Measurements from ENCODE around the gene DCDC2. TPM values are rescaled to one million over a fixed set of nuclear protein-coding genes. Genes with fewer than 3 reads are reported as not detected.
"Not testable (repeated sequence)": the region's sequence is repeated elsewhere in the genome, so short reads cannot be mapped to it uniquely, and the experiment has no call there.

Gene DCDC2
- total RNA-seq, 1 donor from 2014 or later = not detected

- no peaks in the 10 kb centered on the region for H3K4me1 Mint-ChIP-seq (ENCODE audit: low read depth, unreplicated experiment)
- H3K36me3 Mint-ChIP-seq (ENCODE audit: unreplicated experiment) = no peaks in the 10 kb centered on the region
- TF ChIP-seq, protein P1, sequence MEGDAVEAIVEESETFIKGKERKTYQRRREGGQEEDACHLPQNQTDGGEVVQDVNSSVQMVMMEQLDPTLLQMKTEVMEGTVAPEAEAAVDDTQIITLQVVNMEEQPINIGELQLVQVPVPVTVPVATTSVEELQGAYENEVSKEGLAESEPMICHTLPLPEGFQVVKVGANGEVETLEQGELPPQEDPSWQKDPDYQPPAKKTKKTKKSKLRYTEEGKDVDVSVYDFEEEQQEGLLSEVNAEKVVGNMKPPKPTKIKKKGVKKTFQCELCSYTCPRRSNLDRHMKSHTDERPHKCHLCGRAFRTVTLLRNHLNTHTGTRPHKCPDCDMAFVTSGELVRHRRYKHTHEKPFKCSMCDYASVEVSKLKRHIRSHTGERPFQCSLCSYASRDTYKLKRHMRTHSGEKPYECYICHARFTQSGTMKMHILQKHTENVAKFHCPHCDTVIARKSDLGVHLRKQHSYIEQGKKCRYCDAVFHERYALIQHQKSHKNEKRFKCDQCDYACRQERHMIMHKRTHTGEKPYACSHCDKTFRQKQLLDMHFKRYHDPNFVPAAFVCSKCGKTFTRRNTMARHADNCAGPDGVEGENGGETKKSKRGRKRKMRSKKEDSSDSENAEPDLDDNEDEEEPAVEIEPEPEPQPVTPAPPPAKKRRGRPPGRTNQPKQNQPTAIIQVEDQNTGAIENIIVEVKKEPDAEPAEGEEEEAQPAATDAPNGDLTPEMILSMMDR (IDR thresholded peaks at IDR 0.05; ENCODE audit: partially characterized antibody, unreplicated experiment) = no peak
- H3K4me3 Mint-ChIP-seq (ENCODE audit: unreplicated experiment) = no peak overlapping the region
- no peak for DNase-seq
- no peaks in the 10 kb centered on the region for H3K9me3 Mint-ChIP-seq (ENCODE audit: unreplicated experiment)
- no peak overlapping the region for H3K27ac Mint-ChIP-seq (ENCODE audit: unreplicated experiment)
- H3K27me3 Mint-ChIP-seq (ENCODE audit: unreplicated experiment) = no peaks in the 10 kb centered on the region
Measured at GRCh38 chr6:24385536-24386269, 27.8 kb upstream of the DCDC2 start.

GRCh38 chr6:24384369-24385130 lies 26.7 kb upstream of the DCDC2 start:
- not testable (repeated sequence) for H3K9me3 Mint-ChIP-seq (ENCODE audit: unreplicated experiment); DNase-seq; H3K36me3 Mint-ChIP-seq (ENCODE audit: unreplicated experiment); H3K4me3 Mint-ChIP-seq (ENCODE audit: unreplicated experiment); H3K27ac Mint-ChIP-seq (ENCODE audit: unreplicated experiment); H3K27me3 Mint-ChIP-seq (ENCODE audit: unreplicated experiment); H3K4me1 Mint-ChIP-seq (ENCODE audit: low read depth, unreplicated experiment)

GRCh38 chr6:24382891-24383494 lies 25.1 kb upstream of the DCDC2 start:
- H3K27ac Mint-ChIP-seq (ENCODE audit: unreplicated experiment); DNase-seq; H3K4me1 Mint-ChIP-seq (ENCODE audit: low read depth, unreplicated experiment); H3K36me3 Mint-ChIP-seq (ENCODE audit: unreplicated experiment); H3K9me3 Mint-ChIP-seq (ENCODE audit: unreplicated experiment); H3K27me3 Mint-ChIP-seq (ENCODE audit: unreplicated experiment); H3K4me3 Mint-ChIP-seq (ENCODE audit: unreplicated experiment): not testable (repeated sequence)

GRCh38 chr6:24382220-24382540 lies 24.3 kb upstream of the DCDC2 start:
- no peak for DNase-seq
- Mint-ChIP-seq H3K4me1 (ENCODE audit: low read depth, unreplicated experiment) (peaks cover 2% of the 10 kb centered on the region), H3K27me3 (ENCODE audit: unreplicated experiment) (peaks cover 1% of the 10 kb centered on the region), H3K4me3 (ENCODE audit: unreplicated experiment) (no peak overlapping the region), H3K27ac (ENCODE audit: unreplicated experiment) (no peak overlapping the region), H3K9me3 (ENCODE audit: unreplicated experiment) (peaks cover 2% of the 10 kb centered on the region), H3K36me3 (ENCODE audit: unreplicated experiment) (no peaks in the 10 kb centered on the region)
- TF ChIP-seq, protein P1 (IDR thresholded peaks at IDR 0.05; ENCODE audit: partially characterized antibody, unreplicated experiment) = no peak

- Mint-ChIP-seq H3K4me3 (ENCODE audit: unreplicated experiment) (no peak overlapping the region), H3K4me1 (ENCODE audit: low read depth, unreplicated experiment) (peaks cover 2% of the 10 kb centered on the region)
Measured at GRCh38 chr6:24381476-24382219, 23.8 kb upstream of the DCDC2 start.

More at GRCh38 chr6:24381476-24382219, 23.8 kb upstream of the DCDC2 start:
- Mint-ChIP-seq H3K36me3 (ENCODE audit: unreplicated experiment) (no peaks in the 10 kb centered on the region), H3K27ac (ENCODE audit: unreplicated experiment) (no peak overlapping the region), H3K9me3 (ENCODE audit: unreplicated experiment) (peaks cover 2% of the 10 kb centered on the region), H3K27me3 (ENCODE audit: unreplicated experiment) (peaks cover 4% of the 10 kb centered on the region)
- TF ChIP-seq, protein P1 (IDR thresholded peaks at IDR 0.05; ENCODE audit: partially characterized antibody, unreplicated experiment) = no peak
- no peak for DNase-seq
